SK-N-SH treated with all-trans-retinoic acid at 6 μM for 48 hours (cell line): ENCODE data around the gene TAF1C.

ENCODE experiments used
- ATAC-seq: fragments of 200-7000 bp; cut with Tn5 transposase; 3 replicates; pipeline ENCODE4 v1.9.1; 2020; ENCODE audit warnings: mild to moderate bottlenecking, moderate library complexity
- ARNTL ChIP-seq: fragments of 450-650 bp; formaldehyde crosslinking; IDR thresholded peaks from 2 replicates; pipeline ENCODE4 v1.5.0; 2020; ENCODE audit warnings: low read depth, mild to moderate bottlenecking, moderate library complexity, borderline replicate concordance
- BACH2 ChIP-seq: fragments of 250-450 bp; sonication (Bioruptor Pico); IDR thresholded peaks from 2 replicates; pipeline ENCODE4 v1.9.0; 2021; ENCODE audit warnings: mild to moderate bottlenecking, borderline replicate concordance
- CSDC2 ChIP-seq: fragments of 250-450 bp; sonication (Bioruptor Pico); IDR thresholded peaks from 2 replicates; pipeline ENCODE4 v1.5.0; 2020; ENCODE audit warnings: mild to moderate bottlenecking, moderate library complexity
- CSRNP3 ChIP-seq: fragments of 250-450 bp; sonication (Bioruptor Pico); IDR thresholded peaks from 2 replicates; pipeline ENCODE4 v1.5.1; 2021; ENCODE audit warnings: mild to moderate bottlenecking, moderate library complexity
- ESRRG ChIP-seq: fragments of 250-450 bp; sonication (Bioruptor Pico); IDR thresholded peaks from 2 replicates; pipeline ENCODE4 v1.6.1; 2021; ENCODE audit warnings: mild to moderate bottlenecking
- GLIS3 ChIP-seq: fragments of 250-450 bp; sonication (Bioruptor Pico); IDR thresholded peaks from 2 replicates; pipeline ENCODE4 v1.5.0; 2020; ENCODE audit warnings: mild to moderate bottlenecking, moderate library complexity
- ISL1 ChIP-seq: fragments of 250-450 bp; sonication (Bioruptor Pico); IDR thresholded peaks from 2 replicates; pipeline ENCODE4 v2.1.2; 2022; ENCODE audit warnings: mild to moderate bottlenecking, moderate library complexity
- OSR1 ChIP-seq: fragments of 250-450 bp; sonication (Bioruptor Pico); IDR thresholded peaks from 2 replicates; pipeline ENCODE4 v1.8.0; 2022; ENCODE audit warnings: moderate library complexity, mild to moderate bottlenecking, inconsistent platforms
- PPARA ChIP-seq: fragments of 250-450 bp; sonication (Bioruptor Pico); IDR thresholded peaks from 2 replicates; pipeline ENCODE4 v1.5.0; 2020; ENCODE audit warnings: mild to moderate bottlenecking, borderline replicate concordance
- RARB ChIP-seq: fragments of 250-450 bp; sonication (Bioruptor Pico); IDR thresholded peaks from 2 replicates; pipeline ENCODE4 v1.8.0; 2021; ENCODE audit warnings: mild to moderate bottlenecking, moderate library complexity
- SNAI2 ChIP-seq: fragments of 250-450 bp; sonication (Bioruptor Pico); IDR thresholded peaks from 2 replicates; pipeline ENCODE4 v1.5.0; 2020; ENCODE audit warnings: mild to moderate bottlenecking, moderate library complexity
- TCF4 ChIP-seq: fragments of 250-450 bp; sonication (Bioruptor Pico); IDR thresholded peaks from 2 replicates; pipeline ENCODE4 v1.8.0; 2021; ENCODE audit warnings: mild to moderate bottlenecking, moderate library complexity, borderline replicate concordance
- TOX ChIP-seq: fragments of 250-450 bp; sonication (Bioruptor Pico); IDR thresholded peaks from 2 replicates; pipeline ENCODE4 v1.8.0; 2021; ENCODE audit warnings: mild to moderate bottlenecking, moderate library complexity, borderline replicate concordance
- TSHZ2 ChIP-seq: fragments of 250-450 bp; sonication (Bioruptor Pico); IDR thresholded peaks from 2 replicates; pipeline ENCODE4 v1.5.0; 2020; ENCODE audit warnings: mild to moderate bottlenecking, moderate library complexity
- ZC3H10 ChIP-seq: fragments of 250-450 bp; sonication (Bioruptor Pico); IDR thresholded peaks from 2 replicates; pipeline ENCODE4 v1.5.1; 2021; ENCODE audit warnings: mild to moderate bottlenecking, moderate library complexity
- ZFP3 ChIP-seq: fragments of 250-450 bp; sonication (Bioruptor Pico); IDR thresholded peaks from 2 replicates; pipeline ENCODE4 v1.5.0; 2020; ENCODE audit warnings: mild to moderate bottlenecking, moderate library complexity
- ZFP30 ChIP-seq: fragments of 450-650 bp; formaldehyde crosslinking; IDR thresholded peaks from 2 replicates; pipeline ENCODE4 v1.5.0; 2022; ENCODE audit warnings: mild to moderate bottlenecking, moderate library complexity
- ZNF565 ChIP-seq: fragments of 450-650 bp; formaldehyde crosslinking; conservative IDR thresholded peaks from 2 replicates; pipeline ENCODE4 v1.5.0; 2020; ENCODE audit warnings: low read depth, mild to moderate bottlenecking, moderate library complexity
- ZNF70 ChIP-seq: fragments of 450-650 bp; formaldehyde crosslinking; IDR thresholded peaks from 2 replicates; pipeline ENCODE4 v1.5.0; 2020; ENCODE audit warnings: mild to moderate bottlenecking, moderate library complexity
- ZNF8 ChIP-seq: fragments of 450-650 bp; formaldehyde crosslinking; IDR thresholded peaks from 2 replicates; pipeline ENCODE4 v1.5.0; 2020; ENCODE audit warnings: mild to moderate bottlenecking, moderate library complexity
- TF ChIP-seq, protein P1 (sequence below): fragments of 250-450 bp; sonication (Bioruptor Pico); IDR thresholded peaks from 2 replicates; pipeline ENCODE4 v1.5.1; 2020; ENCODE audit warnings: low read depth, mild to moderate bottlenecking, moderate library complexity
- TF ChIP-seq, protein P2 (sequence below): fragments of 250-450 bp; sonication (Bioruptor Pico); IDR thresholded peaks from 2 replicates; pipeline ENCODE4 v1.8.0; 2020; ENCODE audit warnings: mild to moderate bottlenecking, moderate library complexity, borderline replicate concordance
- TF ChIP-seq, protein P3 (sequence below): fragments of 250-450 bp; sonication (Bioruptor Pico); IDR thresholded peaks from 2 replicates; pipeline ENCODE4 v1.8.0; 2021; ENCODE audit warnings: low read depth, mild to moderate bottlenecking, moderate library complexity, borderline replicate concordance

Gene TAF1C

DNA sequence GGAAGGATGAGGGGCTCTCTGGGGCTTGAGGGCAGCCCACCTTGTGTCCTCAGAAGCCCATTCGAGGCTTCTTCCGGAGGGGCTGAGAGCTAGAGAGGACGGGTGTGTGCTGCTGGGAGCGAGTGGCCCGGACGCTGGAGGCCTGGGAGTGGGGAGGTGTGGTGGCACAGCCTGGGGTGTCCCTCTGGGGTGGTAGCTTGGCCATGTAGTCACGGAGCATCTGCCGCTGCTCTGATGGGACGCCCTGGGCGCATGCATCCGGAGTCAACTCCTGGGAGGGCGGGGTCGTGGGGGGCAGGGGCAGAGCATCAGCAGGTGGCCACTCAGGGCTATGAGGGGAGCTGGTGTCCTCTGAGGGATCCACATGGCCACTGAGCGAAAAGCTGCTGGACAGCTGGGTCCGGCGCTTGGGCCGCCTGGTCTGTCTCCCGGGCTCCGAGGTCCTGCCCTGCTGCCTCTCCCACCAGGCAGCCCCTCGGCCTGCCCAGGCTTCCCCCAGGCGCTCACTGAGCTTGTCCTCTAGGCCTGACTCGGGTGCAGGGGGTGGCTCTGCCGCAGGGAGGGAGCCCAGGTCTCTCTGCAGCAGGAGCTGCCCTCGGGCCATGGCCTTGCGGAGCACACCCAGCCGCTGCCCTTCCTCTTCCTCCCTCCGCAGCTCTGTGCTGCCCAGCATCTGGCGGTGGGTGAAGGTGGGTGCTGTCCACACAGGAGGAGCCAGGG is 7.8 kb downstream of the TAF1C start:
- no peak for TF ChIP-seq BACH2 (CRISPR knock-in tag)
- TF ChIP-seq, all 23 proteins: peak for 0
- no peak for ATAC-seq

- no peak for TF ChIP-seq CSDC2
- no peak for TF ChIP-seq ZNF565 (CRISPR knock-in tag)
- no peak for TF ChIP-seq BACH2 (CRISPR knock-in tag)
- no peak for TF ChIP-seq ARNTL (CRISPR knock-in tag)
- no peak for TF ChIP-seq OSR1 (CRISPR knock-in tag)
- TF ChIP-seq TOX (CRISPR knock-in tag), result no peak
- TF ChIP-seq ZFP30 (CRISPR knock-in tag), result no peak
- TF ChIP-seq ZNF8 (CRISPR knock-in tag), result no peak
- no peak for TF ChIP-seq ZC3H10 (CRISPR knock-in tag)
- no peak for TF ChIP-seq TCF4 (CRISPR knock-in tag)
- TF ChIP-seq RARB (CRISPR knock-in tag), result no peak
- TF ChIP-seq ESRRG (CRISPR knock-in tag), result no peak
- TF ChIP-seq, protein P1, sequence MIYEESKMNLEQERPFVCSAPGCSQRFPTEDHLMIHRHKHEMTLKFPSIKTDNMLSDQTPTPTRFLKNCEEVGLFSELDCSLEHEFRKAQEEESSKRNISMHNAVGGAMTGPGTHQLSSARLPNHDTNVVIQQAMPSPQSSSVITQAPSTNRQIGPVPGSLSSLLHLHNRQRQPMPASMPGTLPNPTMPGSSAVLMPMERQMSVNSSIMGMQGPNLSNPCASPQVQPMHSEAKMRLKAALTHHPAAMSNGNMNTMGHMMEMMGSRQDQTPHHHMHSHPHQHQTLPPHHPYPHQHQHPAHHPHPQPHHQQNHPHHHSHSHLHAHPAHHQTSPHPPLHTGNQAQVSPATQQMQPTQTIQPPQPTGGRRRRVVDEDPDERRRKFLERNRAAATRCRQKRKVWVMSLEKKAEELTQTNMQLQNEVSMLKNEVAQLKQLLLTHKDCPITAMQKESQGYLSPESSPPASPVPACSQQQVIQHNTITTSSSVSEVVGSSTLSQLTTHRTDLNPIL (CRISPR knock-in tag), result no peak
- TF ChIP-seq, protein P2, sequence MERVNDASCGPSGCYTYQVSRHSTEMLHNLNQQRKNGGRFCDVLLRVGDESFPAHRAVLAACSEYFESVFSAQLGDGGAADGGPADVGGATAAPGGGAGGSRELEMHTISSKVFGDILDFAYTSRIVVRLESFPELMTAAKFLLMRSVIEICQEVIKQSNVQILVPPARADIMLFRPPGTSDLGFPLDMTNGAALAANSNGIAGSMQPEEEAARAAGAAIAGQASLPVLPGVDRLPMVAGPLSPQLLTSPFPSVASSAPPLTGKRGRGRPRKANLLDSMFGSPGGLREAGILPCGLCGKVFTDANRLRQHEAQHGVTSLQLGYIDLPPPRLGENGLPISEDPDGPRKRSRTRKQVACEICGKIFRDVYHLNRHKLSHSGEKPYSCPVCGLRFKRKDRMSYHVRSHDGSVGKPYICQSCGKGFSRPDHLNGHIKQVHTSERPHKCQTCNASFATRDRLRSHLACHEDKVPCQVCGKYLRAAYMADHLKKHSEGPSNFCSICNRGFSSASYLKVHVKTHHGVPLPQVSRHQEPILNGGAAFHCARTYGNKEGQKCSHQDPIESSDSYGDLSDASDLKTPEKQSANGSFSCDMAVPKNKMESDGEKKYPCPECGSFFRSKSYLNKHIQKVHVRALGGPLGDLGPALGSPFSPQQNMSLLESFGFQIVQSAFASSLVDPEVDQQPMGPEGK (CRISPR knock-in tag), result no peak
- no peak for TF ChIP-seq ZNF70 (CRISPR knock-in tag)
- TF ChIP-seq PPARA (CRISPR knock-in tag), result no peak
- TF ChIP-seq GLIS3 (CRISPR knock-in tag), result no peak
- ATAC-seq, result no peak
Measured at GRCh38 chr16:84178146-84178765, 8.6 kb downstream of the TAF1C start.

GRCh38 chr16:84177741-84178073 is 9.2 kb downstream of the TAF1C start:
- no peak; the same call in 2 of the 3 replicates for ATAC-seq
- no peak for TF ChIP-seq ESRRG (CRISPR knock-in tag)
- TF ChIP-seq PPARA (CRISPR knock-in tag), result no peak
- TF ChIP-seq TCF4 (CRISPR knock-in tag), result no peak
- TF ChIP-seq CSRNP3 (CRISPR knock-in tag), result no peak
- TF ChIP-seq ISL1 (CRISPR knock-in tag), result no peak
- TF ChIP-seq ARNTL (CRISPR knock-in tag), result no peak
- TF ChIP-seq, protein P3, sequence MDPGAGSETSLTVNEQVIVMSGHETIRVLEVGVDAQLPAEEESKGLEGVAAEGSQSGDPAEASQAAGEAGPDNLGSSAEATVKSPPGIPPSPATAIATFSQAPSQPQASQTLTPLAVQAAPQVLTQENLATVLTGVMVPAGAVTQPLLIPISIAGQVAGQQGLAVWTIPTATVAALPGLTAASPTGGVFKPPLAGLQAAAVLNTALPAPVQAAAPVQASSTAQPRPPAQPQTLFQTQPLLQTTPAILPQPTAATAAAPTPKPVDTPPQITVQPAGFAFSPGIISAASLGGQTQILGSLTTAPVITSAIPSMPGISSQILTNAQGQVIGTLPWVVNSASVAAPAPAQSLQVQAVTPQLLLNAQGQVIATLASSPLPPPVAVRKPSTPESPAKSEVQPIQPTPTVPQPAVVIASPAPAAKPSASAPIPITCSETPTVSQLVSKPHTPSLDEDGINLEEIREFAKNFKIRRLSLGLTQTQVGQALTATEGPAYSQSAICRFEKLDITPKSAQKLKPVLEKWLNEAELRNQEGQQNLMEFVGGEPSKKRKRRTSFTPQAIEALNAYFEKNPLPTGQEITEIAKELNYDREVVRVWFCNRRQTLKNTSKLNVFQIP (CRISPR knock-in tag), result no peak
- no peak for TF ChIP-seq BACH2 (CRISPR knock-in tag)
- no peak for TF ChIP-seq TOX (CRISPR knock-in tag)
- TF ChIP-seq ZFP3 (CRISPR knock-in tag), result no peak
- TF ChIP-seq SNAI2, result no peak
- TF ChIP-seq, protein P1 (CRISPR knock-in tag), result no peak
- TF ChIP-seq TSHZ2 (CRISPR knock-in tag), result no peak
- no peak for TF ChIP-seq ZNF70 (CRISPR knock-in tag)
- TF ChIP-seq CSDC2, result no peak
- TF ChIP-seq ZC3H10 (CRISPR knock-in tag), result no peak
- TF ChIP-seq, protein P2 (CRISPR knock-in tag), result no peak
- TF ChIP-seq RARB (CRISPR knock-in tag), result no peak
- no peak for TF ChIP-seq GLIS3 (CRISPR knock-in tag)
- TF ChIP-seq ZNF565 (CRISPR knock-in tag), result no peak
